HG02870 (cell line): ENCODE results near the gene ZBTB7A.
"Not testable (repeated sequence)": the region's sequence is repeated elsewhere in the genome, so short reads cannot be mapped to it uniquely, and the experiment has no call there.

ENCODE experiments used
- ATAC-seq: cut with Tn5 transposase; IDR thresholded peaks from one replicate; pipeline ENCODE4 v1.9.1; 2021; ENCODE audit warnings: mild to moderate bottlenecking, moderate library complexity; ENCODE audit not compliant: unreplicated experiment

Gene ZBTB7A

DNA sequence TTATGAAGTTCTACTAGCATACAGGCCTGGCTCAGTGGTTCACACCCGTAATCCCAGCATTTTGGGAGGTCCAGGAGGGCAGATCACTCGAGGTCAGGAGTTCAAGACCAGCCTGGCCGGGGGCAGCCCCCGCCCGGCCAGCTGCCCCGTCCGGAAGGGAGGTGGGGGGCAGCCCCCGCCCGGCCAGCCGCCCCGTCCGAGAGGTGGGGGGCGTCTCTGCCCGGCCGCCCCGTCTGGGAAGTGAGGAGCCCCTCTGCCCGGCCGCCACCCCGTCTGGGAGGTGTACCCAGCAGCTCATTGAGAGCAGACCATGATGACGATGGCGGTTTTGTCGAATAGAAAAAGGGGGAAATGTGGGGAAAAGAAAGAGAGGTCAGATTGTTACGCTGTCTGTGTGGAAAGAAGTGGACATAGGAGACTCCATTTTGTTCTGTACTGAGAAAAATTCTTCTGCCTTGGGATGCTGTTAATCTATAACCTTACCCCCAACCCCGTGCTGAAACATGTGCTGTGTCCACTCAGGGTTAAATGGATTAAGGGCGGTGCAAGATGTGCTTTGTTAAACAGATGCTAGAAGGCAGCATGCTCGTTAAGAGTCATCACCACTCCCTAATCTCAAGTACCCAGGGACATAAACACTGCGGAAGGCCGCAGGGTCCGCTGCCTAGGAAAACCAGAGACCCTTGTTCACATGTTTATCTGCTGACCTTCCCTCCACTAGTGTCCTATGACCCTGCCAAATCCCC is 67.9 kb downstream of the ZBTB7A start:
- not testable (repeated sequence) for ATAC-seq

DNA sequence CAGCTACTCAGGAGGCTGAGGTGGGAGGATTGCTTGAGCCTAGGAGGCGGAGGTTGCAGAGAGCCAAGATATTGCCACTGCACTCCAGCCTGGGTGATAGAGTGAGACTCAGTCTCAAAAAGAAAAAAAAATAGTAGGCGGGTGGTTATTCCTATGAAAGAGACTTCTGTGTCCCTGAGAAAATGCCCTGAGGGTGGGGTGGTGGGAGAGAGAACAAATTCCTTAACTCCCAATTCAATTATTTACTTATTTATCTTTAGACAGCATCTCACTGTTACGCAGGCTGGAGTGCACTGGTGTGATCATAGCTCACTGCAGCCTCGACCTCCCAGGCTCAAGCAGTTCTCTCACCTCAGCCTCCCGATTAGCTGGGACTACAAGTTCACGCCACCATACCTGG is 71.1 kb downstream of the ZBTB7A start:
- ATAC-seq = no peak
